Large intestine (tissue), 3 donors: ENCODE results near the gene NCR1. TPM values are rescaled to one million over a fixed set of nuclear protein-coding genes. Genes with fewer than 3 reads are reported as not detected.
"Not testable (repeated sequence)": the region's sequence is repeated elsewhere in the genome, so short reads cannot be mapped to it uniquely, and the experiment has no call there.

Source experiments
- DNase-seq, 2 donors: peaks; one replicate each; pipeline versions ENCODE4 v3.0.0 to v3.0.0-alpha.2; 2013
- H3K27ac ChIP-seq: one replicate; pipeline ENCODE4 v1.5.1; 2013; ENCODE audit warnings: low read length
- H3K27me3 ChIP-seq: 2 replicates; pipeline ENCODE4 v1.6.1; 2013; ENCODE audit warnings: low read length; ENCODE audit not compliant: control insufficient read depth, insufficient read depth
- H3K36me3 ChIP-seq: 2 replicates; pipeline ENCODE4 v1.6.1; 2013; ENCODE audit warnings: low read length; ENCODE audit not compliant: control insufficient read depth, insufficient read depth
- H3K4me1 ChIP-seq: one replicate; pipeline ENCODE4 v1.6.1; 2013; ENCODE audit warnings: low read length; ENCODE audit not compliant: control insufficient read depth, insufficient read depth
- H3K4me3 ChIP-seq: one replicate; pipeline ENCODE4 v1.5.1; 2013; ENCODE audit warnings: low read length
- H3K9me3 ChIP-seq: one replicate; pipeline ENCODE4 v1.6.1; 2013; ENCODE audit warnings: mild to moderate bottlenecking, low read depth, low read length, moderate library complexity; ENCODE audit not compliant: control insufficient read depth
- WGBS: methylation state at CpG from one replicate; pipeline ENCODE4 v1.1.5; 2013; ENCODE audit warnings: low lambda C conversion rate; ENCODE audit not compliant: insufficient coverage; 5-methylcytosine and 5-hydroxymethylcytosine counted together
- polyA plus RNA-seq: library from polyadenylated mRNA; unstranded; fragments of 120-200 nt; gene quantifications from one replicate; pipeline ENCODE4 v1.2.1, GENCODE V29; 2013

Gene NCR1
- polyA plus RNA-seq, 1 donor: 1.1 TPM

DNA sequence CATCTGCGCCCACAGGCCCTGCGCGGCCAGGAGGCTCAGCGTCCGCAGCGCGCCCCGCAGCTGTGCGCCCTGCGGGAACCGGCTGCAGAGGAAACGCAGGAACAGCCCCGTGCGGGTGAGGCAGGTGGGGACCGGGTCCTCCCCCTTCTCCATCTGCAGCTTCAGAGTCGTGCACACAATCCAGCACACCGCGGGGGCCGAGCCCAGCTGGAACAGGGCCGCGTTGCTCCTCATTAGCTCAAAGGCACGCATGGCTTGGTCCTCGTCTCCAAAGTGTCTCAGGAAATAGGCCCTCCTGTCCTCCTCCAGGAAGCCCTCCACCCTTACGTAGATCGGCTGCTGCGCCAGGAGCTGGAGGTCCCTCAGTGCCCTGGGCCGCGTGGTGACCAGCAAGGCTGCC is 33.6 kb downstream of the NCR1 start:
- not testable (repeated sequence) for H3K4me1 ChIP-seq, H3K27ac ChIP-seq, H3K27me3 ChIP-seq, DNase-seq, H3K9me3 ChIP-seq, H3K36me3 ChIP-seq, H3K4me3 ChIP-seq
- no CpG with 5 or more reads among the region's 28 CpGs for WGBS

DNA sequence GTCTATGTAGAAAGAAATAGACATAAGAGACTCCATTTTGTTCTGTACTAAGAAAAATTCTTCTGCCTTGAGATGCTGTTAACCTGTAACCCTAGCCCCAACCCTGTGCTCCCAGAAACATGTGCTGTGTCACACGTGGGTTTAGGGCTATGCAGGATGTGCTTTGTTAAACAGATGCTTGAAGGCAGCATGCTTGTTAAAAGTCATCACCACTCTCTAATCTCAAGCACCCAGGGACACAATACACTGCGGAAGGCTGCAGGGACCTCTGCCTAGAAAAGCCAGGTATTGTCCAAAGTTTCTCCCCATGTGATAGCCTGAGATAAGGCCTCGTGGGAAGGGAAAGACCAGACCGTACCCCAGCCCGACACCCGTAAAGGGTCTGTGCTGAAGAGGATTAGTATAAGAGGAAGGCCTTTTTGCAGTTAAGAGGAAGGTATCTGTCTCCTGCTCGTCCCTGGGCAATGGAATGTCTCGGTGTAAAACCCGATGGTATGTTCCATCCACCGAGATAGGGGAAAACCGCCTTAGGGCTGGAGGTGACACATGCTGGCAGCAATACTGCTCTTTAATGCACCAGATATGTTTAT is 37.9 kb downstream of the NCR1 start:
- H3K27me3 ChIP-seq, H3K36me3 ChIP-seq, H3K27ac ChIP-seq, DNase-seq, H3K9me3 ChIP-seq, H3K4me1 ChIP-seq, H3K4me3 ChIP-seq: not testable (repeated sequence)
- WGBS: no CpG with 5 or more reads among the region's 11 CpGs

DNA sequence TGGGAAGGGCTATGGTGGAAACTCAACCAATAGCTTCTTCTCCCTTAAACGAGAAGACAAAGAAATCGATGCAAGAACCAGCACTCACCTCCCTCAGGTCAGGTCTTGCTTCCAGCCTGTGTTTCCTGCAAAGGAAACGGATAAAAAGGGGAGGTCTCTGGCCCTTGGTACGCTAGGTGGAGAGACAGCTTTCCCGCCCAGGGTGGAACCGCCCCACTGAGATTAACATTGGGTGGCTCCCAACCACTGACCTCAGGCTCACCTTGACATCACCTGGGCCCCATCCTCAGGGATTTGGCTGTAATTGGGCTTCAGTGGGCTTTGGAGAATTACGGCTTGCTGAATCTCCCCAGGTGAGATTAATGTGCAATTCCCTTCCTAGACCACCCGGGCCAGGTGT is 41.4 kb downstream of the NCR1 start, which contains the start of gene NLRP7:
Gene NLRP7 (minus strand): TSS at position 150 of the 400 bp plus-strand sequence.
- H3K4me1 ChIP-seq: no peaks in the 10 kb centered on the region
- WGBS: no CpG with 5 or more reads among the region's 8 CpGs
- H3K4me3 ChIP-seq: no peak within 1 kb of the TSS

DNA sequence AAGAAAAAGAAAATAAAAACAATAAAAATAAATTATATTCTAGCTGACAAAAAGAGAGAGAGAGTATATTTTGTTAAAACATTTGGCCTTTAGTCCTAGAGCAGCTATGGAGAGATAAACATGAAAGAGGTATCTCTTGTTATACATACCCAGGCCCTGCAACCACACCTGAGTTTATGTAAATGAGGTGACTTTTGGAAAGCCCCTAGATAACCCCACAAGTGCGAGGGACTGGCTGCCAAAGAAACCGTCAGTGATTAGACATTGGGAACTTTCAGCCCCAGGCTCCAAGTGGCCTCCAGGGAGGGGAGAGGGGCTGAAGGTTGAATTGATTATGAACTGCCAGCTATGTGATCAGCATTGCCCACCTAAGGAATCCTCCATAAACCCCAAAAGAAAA is 43.5 kb downstream of the NCR1 start:
- no peaks in the 10 kb centered on the region for H3K4me1 ChIP-seq
- no peaks in the 10 kb centered on the region for H3K9me3 ChIP-seq
- WGBS: no CpG with 5 or more reads among the region's 2 CpGs
- no peak for DNase-seq
- no peak overlapping the region for H3K4me3 ChIP-seq
- H3K27ac ChIP-seq: no peak overlapping the region
- H3K27me3 ChIP-seq: no peaks in the 10 kb centered on the region
- no peaks in the 10 kb centered on the region for H3K36me3 ChIP-seq

More for the DNA sequence above, 41.4 kb downstream of the NCR1 start, which contains the start of gene NLRP7:
- DNase-seq: no peak
- H3K9me3 ChIP-seq: no peaks in the 10 kb centered on the region
- H3K36me3 ChIP-seq: no peaks in the 10 kb centered on the region
- no peak within 1 kb of the TSS for H3K27ac ChIP-seq
- no peaks in the 10 kb centered on the region for H3K27me3 ChIP-seq

DNA sequence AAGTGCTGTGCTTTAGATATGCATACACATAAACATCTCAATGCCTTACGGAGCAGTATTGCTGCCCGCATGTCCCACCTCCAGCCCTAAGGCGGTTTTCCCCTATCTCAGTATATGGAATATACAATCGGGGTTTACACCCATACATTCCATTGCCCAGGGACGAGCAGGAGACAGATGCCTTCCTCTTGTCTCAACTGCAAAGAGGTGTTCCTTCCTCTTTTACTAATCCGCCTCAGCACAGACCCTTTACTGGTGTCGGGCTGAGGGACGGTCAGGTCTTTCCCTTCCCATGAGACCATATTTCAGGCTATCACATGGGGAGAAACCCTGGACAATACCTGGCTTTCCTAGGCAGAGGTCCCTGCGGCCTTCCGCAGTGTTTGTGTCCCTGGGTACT is 44.6 kb downstream of the NCR1 start:
- not testable (repeated sequence) for H3K27ac ChIP-seq, H3K27me3 ChIP-seq, H3K9me3 ChIP-seq, DNase-seq, H3K4me3 ChIP-seq, H3K36me3 ChIP-seq, H3K4me1 ChIP-seq
- no CpG with 5 or more reads among the region's 10 CpGs for WGBS

DNA sequence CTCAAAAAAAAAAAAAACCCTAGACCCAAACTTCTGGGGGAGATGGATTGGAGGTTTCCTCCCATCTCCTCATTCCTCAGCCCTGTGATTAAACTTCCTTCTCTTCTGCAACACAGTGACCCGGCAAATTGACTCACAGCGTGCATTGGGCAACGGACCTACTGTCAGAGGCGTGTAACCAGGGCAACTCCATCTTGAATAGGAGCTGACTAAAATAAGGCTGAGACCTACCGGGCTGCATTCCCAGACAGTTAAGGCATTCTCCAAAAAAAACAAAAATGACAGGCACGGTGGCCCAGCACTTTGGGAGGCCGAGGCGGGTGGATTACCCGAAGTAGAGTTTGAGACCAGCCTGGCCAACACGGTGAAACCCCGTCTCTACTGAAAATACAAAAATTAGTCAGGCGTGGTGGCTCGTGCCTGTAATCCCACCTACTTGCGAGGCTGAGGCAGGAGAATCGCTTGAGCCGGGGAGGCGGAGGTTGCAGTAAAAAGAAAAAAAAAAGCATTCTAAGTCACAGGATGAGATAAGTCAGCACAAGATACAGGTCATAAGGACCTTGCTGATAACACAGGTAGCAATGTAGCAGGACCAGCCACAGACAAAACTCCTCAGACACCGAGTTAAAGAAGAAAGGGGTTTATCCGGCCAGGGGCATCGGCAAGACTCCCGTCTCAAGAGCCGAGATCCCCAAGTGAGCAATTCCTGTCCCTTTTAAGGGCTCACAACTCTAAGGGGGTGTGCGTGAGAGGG is 46.8 kb downstream of the NCR1 start:
- H3K27ac ChIP-seq: no peak overlapping the region
- no peaks in the 10 kb centered on the region for H3K36me3 ChIP-seq
- WGBS: no CpG with 5 or more reads among the region's 23 CpGs
- no peaks in the 10 kb centered on the region for H3K4me1 ChIP-seq
- no peaks in the 10 kb centered on the region for H3K27me3 ChIP-seq
- no peak for DNase-seq
- H3K9me3 ChIP-seq: no peaks in the 10 kb centered on the region
- H3K4me3 ChIP-seq: no peak overlapping the region

DNA sequence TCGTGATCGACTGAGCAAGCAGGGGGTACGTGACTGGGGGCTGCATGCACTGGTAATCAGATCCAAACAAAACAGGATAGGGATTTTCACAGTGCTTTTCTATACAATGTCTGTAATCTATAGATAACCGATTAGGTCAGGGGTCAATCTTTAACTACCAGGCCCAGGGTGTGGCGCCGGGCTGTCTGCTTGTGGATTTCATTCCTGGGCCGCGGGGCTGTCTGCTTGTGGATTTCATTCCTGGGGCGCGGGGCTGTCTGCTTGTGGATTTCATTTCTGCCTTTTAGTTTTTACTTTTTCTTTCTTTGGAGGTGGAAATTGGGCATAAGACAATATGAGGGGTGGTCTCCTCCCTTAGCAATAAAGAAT is 47.4 kb downstream of the NCR1 start:
- H3K27me3 ChIP-seq, H3K36me3 ChIP-seq, H3K4me1 ChIP-seq, DNase-seq, H3K4me3 ChIP-seq, H3K9me3 ChIP-seq, H3K27ac ChIP-seq: not testable (repeated sequence)
- WGBS: no CpG with 5 or more reads among the region's 10 CpGs

DNA sequence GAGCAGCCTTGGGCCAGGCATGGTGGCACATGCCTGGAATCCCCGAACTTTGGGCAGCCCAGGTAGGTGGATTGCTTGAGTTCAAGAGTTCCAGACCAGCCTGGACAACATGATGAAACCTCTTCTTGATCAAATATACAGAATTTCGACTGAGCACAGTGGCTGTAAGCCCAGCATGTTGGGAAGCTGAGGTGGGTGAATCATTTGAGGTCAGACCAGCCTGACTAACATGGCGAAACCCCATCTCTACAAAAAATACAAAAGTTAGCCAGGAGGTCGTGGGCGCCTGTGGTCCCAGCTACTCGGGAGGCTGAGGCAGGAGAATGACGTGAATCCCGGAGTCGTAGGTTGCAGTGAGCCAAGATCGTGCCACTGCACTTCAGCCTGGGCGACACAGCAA is 49.4 kb downstream of the NCR1 start:
- no peak overlapping the region for H3K4me3 ChIP-seq
- H3K4me1 ChIP-seq: no peaks in the 10 kb centered on the region
- no peaks in the 10 kb centered on the region for H3K27me3 ChIP-seq
- no peaks in the 10 kb centered on the region for H3K9me3 ChIP-seq
- DNase-seq: no peak
- H3K27ac ChIP-seq: no peak overlapping the region
- WGBS: no CpG with 5 or more reads among the region's 11 CpGs
- H3K36me3 ChIP-seq: no peaks in the 10 kb centered on the region

DNA sequence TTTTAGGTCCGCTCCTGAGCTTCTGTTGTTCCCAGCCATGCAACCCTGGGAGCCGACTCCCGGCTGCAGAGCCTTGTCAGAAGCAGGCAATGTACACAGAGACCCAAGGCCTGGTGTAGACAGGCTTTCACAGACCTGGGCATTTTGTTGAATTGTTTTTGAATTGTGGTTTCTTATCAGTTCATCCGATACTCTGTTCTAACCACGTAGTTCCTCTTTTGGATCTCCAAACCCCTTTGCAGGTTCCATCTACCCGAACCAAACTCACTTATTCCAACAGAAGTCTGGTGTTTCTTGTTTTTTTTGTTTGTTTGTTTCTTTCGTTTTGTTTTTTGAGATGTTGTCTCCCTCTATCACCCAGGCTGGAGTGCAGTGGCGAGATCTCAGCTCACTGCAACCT is 53.9 kb downstream of the NCR1 start:
- WGBS: 88% methylated on average over 3 of the region's 8 CpGs
- H3K27me3 ChIP-seq: no peaks in the 10 kb centered on the region
- DNase-seq: no peak
- H3K4me3 ChIP-seq: no peak overlapping the region
- H3K9me3 ChIP-seq: no peaks in the 10 kb centered on the region
- no peaks in the 10 kb centered on the region for H3K36me3 ChIP-seq
- H3K4me1 ChIP-seq: no peaks in the 10 kb centered on the region
- H3K27ac ChIP-seq: no peak overlapping the region
